ENCODE results near the gene KRT74. TPM values are rescaled to one million over a fixed set of nuclear protein-coding genes. Genes with fewer than 3 reads are reported as not detected.

The KRT74 gene
- total and polyA plus RNA-seq, 2 of the 8 experiments (the other 6 are each of a cell fraction or from before 2014, with no cell fraction given): not detected

DNA sequence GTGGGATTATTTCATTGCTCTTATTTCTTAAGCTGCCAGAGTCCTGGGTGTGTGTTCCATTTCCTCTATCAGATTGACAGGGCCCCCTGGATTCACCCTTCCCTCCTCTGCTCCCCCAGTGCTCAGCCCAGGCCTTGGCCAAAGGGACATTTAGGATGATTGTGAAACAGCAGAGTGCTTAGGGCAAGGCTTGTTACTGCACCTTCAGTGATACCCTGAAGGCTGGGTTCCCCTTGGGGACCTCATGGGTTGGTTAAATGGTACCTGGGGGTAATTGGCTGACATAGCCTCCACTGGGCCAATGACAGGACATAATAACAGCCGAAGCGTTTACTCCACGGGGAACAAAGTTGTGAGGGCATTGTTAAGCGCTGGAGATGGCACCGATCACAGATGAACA lies 28.9 kb upstream of the KRT74 start (continued):
- TF ChIP-seq, protein P1, sequence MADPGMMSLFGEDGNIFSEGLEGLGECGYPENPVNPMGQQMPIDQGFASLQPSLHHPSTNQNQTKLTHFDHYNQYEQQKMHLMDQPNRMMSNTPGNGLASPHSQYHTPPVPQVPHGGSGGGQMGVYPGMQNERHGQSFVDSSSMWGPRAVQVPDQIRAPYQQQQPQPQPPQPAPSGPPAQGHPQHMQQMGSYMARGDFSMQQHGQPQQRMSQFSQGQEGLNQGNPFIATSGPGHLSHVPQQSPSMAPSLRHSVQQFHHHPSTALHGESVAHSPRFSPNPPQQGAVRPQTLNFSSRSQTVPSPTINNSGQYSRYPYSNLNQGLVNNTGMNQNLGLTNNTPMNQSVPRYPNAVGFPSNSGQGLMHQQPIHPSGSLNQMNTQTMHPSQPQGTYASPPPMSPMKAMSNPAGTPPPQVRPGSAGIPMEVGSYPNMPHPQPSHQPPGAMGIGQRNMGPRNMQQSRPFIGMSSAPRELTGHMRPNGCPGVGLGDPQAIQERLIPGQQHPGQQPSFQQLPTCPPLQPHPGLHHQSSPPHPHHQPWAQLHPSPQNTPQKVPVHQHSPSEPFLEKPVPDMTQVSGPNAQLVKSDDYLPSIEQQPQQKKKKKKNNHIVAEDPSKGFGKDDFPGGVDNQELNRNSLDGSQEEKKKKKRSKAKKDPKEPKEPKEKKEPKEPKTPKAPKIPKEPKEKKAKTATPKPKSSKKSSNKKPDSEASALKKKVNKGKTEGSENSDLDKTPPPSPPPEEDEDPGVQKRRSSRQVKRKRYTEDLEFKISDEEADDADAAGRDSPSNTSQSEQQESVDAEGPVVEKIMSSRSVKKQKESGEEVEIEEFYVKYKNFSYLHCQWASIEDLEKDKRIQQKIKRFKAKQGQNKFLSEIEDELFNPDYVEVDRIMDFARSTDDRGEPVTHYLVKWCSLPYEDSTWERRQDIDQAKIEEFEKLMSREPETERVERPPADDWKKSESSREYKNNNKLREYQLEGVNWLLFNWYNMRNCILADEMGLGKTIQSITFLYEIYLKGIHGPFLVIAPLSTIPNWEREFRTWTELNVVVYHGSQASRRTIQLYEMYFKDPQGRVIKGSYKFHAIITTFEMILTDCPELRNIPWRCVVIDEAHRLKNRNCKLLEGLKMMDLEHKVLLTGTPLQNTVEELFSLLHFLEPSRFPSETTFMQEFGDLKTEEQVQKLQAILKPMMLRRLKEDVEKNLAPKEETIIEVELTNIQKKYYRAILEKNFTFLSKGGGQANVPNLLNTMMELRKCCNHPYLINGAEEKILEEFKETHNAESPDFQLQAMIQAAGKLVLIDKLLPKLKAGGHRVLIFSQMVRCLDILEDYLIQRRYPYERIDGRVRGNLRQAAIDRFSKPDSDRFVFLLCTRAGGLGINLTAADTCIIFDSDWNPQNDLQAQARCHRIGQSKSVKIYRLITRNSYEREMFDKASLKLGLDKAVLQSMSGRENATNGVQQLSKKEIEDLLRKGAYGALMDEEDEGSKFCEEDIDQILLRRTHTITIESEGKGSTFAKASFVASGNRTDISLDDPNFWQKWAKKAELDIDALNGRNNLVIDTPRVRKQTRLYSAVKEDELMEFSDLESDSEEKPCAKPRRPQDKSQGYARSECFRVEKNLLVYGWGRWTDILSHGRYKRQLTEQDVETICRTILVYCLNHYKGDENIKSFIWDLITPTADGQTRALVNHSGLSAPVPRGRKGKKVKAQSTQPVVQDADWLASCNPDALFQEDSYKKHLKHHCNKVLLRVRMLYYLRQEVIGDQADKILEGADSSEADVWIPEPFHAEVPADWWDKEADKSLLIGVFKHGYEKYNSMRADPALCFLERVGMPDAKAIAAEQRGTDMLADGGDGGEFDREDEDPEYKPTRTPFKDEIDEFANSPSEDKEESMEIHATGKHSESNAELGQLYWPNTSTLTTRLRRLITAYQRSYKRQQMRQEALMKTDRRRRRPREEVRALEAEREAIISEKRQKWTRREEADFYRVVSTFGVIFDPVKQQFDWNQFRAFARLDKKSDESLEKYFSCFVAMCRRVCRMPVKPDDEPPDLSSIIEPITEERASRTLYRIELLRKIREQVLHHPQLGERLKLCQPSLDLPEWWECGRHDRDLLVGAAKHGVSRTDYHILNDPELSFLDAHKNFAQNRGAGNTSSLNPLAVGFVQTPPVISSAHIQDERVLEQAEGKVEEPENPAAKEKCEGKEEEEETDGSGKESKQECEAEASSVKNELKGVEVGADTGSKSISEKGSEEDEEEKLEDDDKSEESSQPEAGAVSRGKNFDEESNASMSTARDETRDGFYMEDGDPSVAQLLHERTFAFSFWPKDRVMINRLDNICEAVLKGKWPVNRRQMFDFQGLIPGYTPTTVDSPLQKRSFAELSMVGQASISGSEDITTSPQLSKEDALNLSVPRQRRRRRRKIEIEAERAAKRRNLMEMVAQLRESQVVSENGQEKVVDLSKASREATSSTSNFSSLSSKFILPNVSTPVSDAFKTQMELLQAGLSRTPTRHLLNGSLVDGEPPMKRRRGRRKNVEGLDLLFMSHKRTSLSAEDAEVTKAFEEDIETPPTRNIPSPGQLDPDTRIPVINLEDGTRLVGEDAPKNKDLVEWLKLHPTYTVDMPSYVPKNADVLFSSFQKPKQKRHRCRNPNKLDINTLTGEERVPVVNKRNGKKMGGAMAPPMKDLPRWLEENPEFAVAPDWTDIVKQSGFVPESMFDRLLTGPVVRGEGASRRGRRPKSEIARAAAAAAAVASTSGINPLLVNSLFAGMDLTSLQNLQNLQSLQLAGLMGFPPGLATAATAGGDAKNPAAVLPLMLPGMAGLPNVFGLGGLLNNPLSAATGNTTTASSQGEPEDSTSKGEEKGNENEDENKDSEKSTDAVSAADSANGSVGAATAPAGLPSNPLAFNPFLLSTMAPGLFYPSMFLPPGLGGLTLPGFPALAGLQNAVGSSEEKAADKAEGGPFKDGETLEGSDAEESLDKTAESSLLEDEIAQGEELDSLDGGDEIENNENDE (IDR thresholded peaks at IDR 0.05; ENCODE audit: insufficient replicate concordance, low read length): no peak
- TF ChIP-seq SP1 (IDR thresholded peaks at IDR 0.05; ENCODE audit: low read depth, low read length): no peak
- TF ChIP-seq TAF7 (optimal IDR thresholded peaks at IDR 0.05; ENCODE audit: borderline replicate concordance, low read depth, low read length): no peak
- TF ChIP-seq, protein P2, sequence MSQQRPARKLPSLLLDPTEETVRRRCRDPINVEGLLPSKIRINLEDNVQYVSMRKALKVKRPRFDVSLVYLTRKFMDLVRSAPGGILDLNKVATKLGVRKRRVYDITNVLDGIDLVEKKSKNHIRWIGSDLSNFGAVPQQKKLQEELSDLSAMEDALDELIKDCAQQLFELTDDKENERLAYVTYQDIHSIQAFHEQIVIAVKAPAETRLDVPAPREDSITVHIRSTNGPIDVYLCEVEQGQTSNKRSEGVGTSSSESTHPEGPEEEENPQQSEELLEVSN (IDR thresholded peaks at IDR 0.05): no peak
- TF ChIP-seq BRCA1 (IDR thresholded peaks at IDR 0.05; ENCODE audit: low read depth, low read length): no peak
- TF ChIP-seq JUN (IDR thresholded peaks at IDR 0.05; ENCODE audit: low read depth, low read length): no peak
- TF ChIP-seq GTF2F1 (IDR thresholded peaks at IDR 0.05; ENCODE audit: borderline replicate concordance, low read depth, low read length): no peak
- TF ChIP-seq EZH2 (IDR thresholded peaks at IDR 0.05; ENCODE audit: low read depth, low read length, severe bottlenecking): no peak
- TF ChIP-seq NRF1 (IDR thresholded peaks at IDR 0.05; ENCODE audit: low read depth, low read length): no peak
- no peak for TF ChIP-seq SUZ12 (IDR thresholded peaks at IDR 0.05; ENCODE audit: low read length)
- no peak for TF ChIP-seq CTBP2 (IDR thresholded peaks at IDR 0.05; ENCODE audit: borderline replicate concordance, insufficient read depth, insufficient read length, low read length)
